Uterus (tissue), 4 donors: Measurements from ENCODE around the gene IL25. TPM values are rescaled to one million over a fixed set of nuclear protein-coding genes. Genes with fewer than 3 reads are reported as not detected.
A peak's percentile ranks its signal among the peaks of the same experiment; 100 is the strongest.
"Not testable (repeated sequence)": the region's sequence is repeated elsewhere in the genome, so short reads cannot be mapped to it uniquely, and the experiment has no call there.

ENCODE experiments used
- DNase-seq, 2 donors: peaks; one replicate each; pipeline ENCODE4 v3.0.0-alpha.2; 2019 to 2020
- H3K27ac ChIP-seq, 2 donors: fragments of 200-600 bp; sonication (generic); 1 replicate in 1 of 2; 2 replicates in 1 of 2; pipeline ENCODE4 v1.5.1; 2016 to 2018
- H3K27me3 ChIP-seq, 2 donors: fragments of 200-600 bp; sonication (generic); one replicate each; pipeline ENCODE4 v1.5.1; 2018 to 2019; ENCODE audit warnings: control low read depth in 1 of 2
- H3K36me3 ChIP-seq, 2 donors: fragments of 200-600 bp; sonication (generic); one replicate each; pipeline ENCODE4 v1.5.1; 2019; ENCODE audit warnings: control low read depth in 1 of 2
- H3K4me1 ChIP-seq, 2 donors: fragments of 200-600 bp; sonication (generic); one replicate each; pipeline ENCODE4 v1.5.1; 2018 to 2019; ENCODE audit warnings: control low read depth in 1 of 2
- H3K4me3 ChIP-seq, 2 donors: fragments of 200-600 bp; sonication (generic); 1 replicate in 1 of 2; 2 replicates in 1 of 2; pipeline ENCODE4 v1.5.1; 2018 to 2019; ENCODE audit warnings: mild to moderate bottlenecking in 1 of 2
- H3K9me3 ChIP-seq, 2 donors: fragments of 200-600 bp; sonication (generic); one replicate each; pipeline ENCODE4 v1.5.1; 2019; ENCODE audit warnings: control low read depth in 1 of 2
- POLR2A ChIP-seq, 2 donors: fragments of 450-650 bp; IDR thresholded peaks; one replicate each; pipeline ENCODE4 v1.6.1; 2016; ENCODE audit warnings: antibody characterized with exemption in 2 of 2, mild to moderate bottlenecking in 1 of 2, moderate library complexity in 1 of 2
- intact Hi-C: fragments of 100-400 bp; cut with DNase I; formaldehyde crosslinking; loops from one replicate; pipeline ENCODE4 v1.15.1; 2023; ENCODE audit warnings: low total_unique reads
- microRNA counts, 2 donors: library from miRNA; unstranded; fragments of <30 nt; microRNA quantifications; one replicate each; lab custom pipeline; 2016 to 2017
- microRNA-seq: library from miRNA; unstranded; fragments of <30 nt; microRNA quantifications from one replicate; pipeline ENCODE4, GENCODE V29; 2016; ENCODE audit warnings: borderline microRNAs expressed, borderline replicate concordance
- small RNA-seq: library from RNA; depleted of rRNA; stranded (forward); fragments of <200 nt; gene quantifications from one replicate; pipeline ENCODE3, GENCODE V24; 2016
- total RNA-seq, 4 donors: library from RNA; depleted of rRNA in 3 of 4; stranded (reverse); fragments of >200 nt in 3 of 4; gene quantifications; one replicate each; pipeline versions ENCODE4 v1.1.0 to v1.2.4, GENCODE V29; 2014 to 2023
- TF ChIP-seq, protein P1 (sequence below), 4 experiments: fragments of 200-600 bp in 2 of 4; fragments of 450-650 bp in 2 of 4; sonication (generic) in 2 of 4; IDR thresholded peaks; one replicate each; pipeline ENCODE4 v1.5.1; 2016 to 2019; ENCODE audit warnings: antibody characterized with exemption in 4 of 4, mild to moderate bottlenecking in 2 of 4, moderate library complexity in 1 of 4
- donor health status: DM: yes; HTN: yes; CAD: no.

Gene IL25
- total RNA-seq, 4 donors from 2014 or later: not detected

DNA sequence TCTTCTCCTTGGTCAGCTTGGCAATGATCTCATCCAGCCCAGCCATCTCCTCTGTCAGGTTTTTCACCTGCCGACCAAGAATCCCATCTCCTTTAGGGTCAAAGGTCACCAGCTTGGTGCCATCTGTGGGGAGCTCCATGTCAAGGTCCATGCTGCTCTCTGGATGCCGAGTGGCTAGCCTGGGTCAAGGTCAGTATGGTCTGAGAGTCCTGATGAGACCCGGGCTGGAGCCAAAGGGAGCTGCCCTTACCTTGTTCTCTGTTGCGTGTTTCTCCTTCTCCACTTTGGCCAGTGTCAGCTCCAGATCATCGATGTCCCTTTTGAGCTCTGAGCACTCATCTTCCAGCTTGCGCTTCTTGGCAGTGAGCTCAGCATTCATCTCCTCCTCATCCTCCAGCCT, 51.0 kb downstream of the IL25 start:
- no peak overlapping the region for H3K27ac ChIP-seq
- H3K4me3 ChIP-seq: no peak overlapping the region
- H3K4me1 ChIP-seq: no peaks in the 10 kb centered on the region
- TF ChIP-seq POLR2A (IDR thresholded peaks at IDR 0.05): no peak
- TF ChIP-seq, protein P1, sequence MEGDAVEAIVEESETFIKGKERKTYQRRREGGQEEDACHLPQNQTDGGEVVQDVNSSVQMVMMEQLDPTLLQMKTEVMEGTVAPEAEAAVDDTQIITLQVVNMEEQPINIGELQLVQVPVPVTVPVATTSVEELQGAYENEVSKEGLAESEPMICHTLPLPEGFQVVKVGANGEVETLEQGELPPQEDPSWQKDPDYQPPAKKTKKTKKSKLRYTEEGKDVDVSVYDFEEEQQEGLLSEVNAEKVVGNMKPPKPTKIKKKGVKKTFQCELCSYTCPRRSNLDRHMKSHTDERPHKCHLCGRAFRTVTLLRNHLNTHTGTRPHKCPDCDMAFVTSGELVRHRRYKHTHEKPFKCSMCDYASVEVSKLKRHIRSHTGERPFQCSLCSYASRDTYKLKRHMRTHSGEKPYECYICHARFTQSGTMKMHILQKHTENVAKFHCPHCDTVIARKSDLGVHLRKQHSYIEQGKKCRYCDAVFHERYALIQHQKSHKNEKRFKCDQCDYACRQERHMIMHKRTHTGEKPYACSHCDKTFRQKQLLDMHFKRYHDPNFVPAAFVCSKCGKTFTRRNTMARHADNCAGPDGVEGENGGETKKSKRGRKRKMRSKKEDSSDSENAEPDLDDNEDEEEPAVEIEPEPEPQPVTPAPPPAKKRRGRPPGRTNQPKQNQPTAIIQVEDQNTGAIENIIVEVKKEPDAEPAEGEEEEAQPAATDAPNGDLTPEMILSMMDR (IDR thresholded peaks at IDR 0.05): no peak
- no peaks in the 10 kb centered on the region for H3K36me3 ChIP-seq
- intact Hi-C loops: no loop called here
- H3K9me3 ChIP-seq: no peaks in the 10 kb centered on the region
- DNase-seq: no peak
- no peaks in the 10 kb centered on the region for H3K27me3 ChIP-seq

DNA sequence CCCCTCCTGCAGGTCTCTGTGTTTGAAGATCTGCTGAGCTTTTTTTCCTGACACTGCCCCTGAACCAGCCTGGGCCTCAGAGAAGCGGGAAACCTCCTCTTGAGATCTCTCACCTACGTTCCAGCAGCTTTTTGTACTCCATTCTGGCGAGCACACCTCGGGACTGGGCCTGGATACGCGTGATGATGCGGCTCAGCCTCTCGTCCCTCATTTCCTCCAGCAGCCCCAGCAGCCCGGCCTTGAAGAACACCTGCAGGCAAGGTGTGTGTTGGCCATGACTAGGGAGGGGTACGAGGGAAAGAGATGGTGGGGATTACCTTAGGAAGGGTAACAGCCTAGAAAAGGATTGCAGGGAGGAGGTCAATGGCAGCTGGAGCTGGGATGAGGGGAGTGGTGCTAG, 52.6 kb downstream of the IL25 start:
- Histone ChIP-seq H3K4me1 (no peaks in the 10 kb centered on the region), H3K27ac (no peak overlapping the region), H3K4me3 (no peak overlapping the region), H3K27me3 (no peaks in the 10 kb centered on the region), H3K36me3 (no peaks in the 10 kb centered on the region), H3K9me3 (no peaks in the 10 kb centered on the region)
- TF ChIP-seq, protein P1 (IDR thresholded peaks at IDR 0.05): no peak
- TF ChIP-seq POLR2A (IDR thresholded peaks at IDR 0.05): no peak
- intact Hi-C loops: no loop called here
- DNase-seq: no peak

DNA sequence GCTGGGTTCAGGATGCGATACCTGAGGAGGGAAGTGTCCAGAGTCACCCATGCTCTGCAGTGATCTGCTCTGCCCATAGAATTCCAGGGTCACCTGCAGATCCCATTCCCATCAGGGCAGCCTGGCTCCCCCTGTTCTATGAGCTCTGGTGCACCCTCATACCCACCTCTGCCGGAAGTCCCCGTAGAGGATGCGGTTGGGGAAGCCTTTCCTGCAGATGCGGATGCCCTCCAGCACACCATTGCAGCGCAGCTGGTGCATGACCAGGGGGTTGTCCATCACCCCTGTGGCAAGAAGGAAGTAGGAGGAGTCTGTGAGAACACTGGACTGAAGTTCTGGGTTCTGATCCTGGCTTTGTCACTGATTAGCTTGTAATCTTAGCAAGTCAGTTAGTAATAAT, 53.2 kb downstream of the IL25 start:
- H3K36me3 ChIP-seq, DNase-seq, H3K9me3 ChIP-seq, intact Hi-C loops, H3K27me3 ChIP-seq, H3K27ac ChIP-seq, H3K4me1 ChIP-seq, H3K4me3 ChIP-seq: not testable (repeated sequence)

MicroRNAs encoded within 50 kb of the gene (microRNA counts, 767-probe panel; counts per million panel counts)
- microRNA hsa-miR-208a (lab: Ali Mortazavi, UCI) (0 to 1,464 counts per million in 2 donors), microRNA hsa-miR-208b (lab: Ali Mortazavi, UCI) (0 counts per million in 2 donors)

Small RNA genes lying within 50 kb of the gene (microRNA-seq; reads per million reads assigned to microRNA genes)
- 2.5 reads per million for gene MIR208A
- 15.7 reads per million, percentile 27 among the genes with 10 or more reads in this experiment for gene MIR208B

Small RNA genes lying within 50 kb of the gene (small RNA-seq; reads per million reads assigned to genes)
- gene MIR208A (not detected), gene MIR208B (not detected)

Other genes starting within 250 kb of the IL25 start
- 100 to 1,000 TPM in 1 of 4 donors, 10 to 100 TPM in 3; 15.9 to 152 (median 49.3) TPM for gene SLC7A8, start 189.1 kb upstream of the IL25 start, total RNA-seq
- gene RNF212B, start 134.9 kb upstream of the IL25 start, total RNA-seq: not detected
- gene HOMEZ, start 86.7 kb upstream of the IL25 start, total RNA-seq: 10 to 100 TPM in 2 of 4 donors, 1 to 10 TPM in 2; 5.1 to 26.2 (median 11.4) TPM
- gene PPP1R3E, start 70.0 kb upstream of the IL25 start, total RNA-seq: 10 to 100 TPM in 1 of 4 donors, 1 to 10 TPM in 2, under 1 TPM in 1; 0.88 to 23.5 (median 6.5) TPM
- gene BCL2L2, start 66.0 kb upstream of the IL25 start, total RNA-seq: 10 to 100 TPM; 16.7 to 57.6 (median 21.4) TPM
- gene PABPN1, start 51.4 kb upstream of the IL25 start, total RNA-seq: 100 to 1,000 TPM in 1 of 4 donors, 10 to 100 TPM in 2, 1 to 10 TPM in 1; 8.5 to 174 (median 49.4) TPM
- gene SLC22A17, start 19.9 kb upstream of the IL25 start, total RNA-seq: 10 to 100 TPM; 30.6 to 49.4 (median 41.7) TPM
- 10 to 100 TPM in 3 of 4 donors, 1 to 10 TPM in 1; 4.1 to 42.4 (median 21.7) TPM for gene EFS, start 7.6 kb upstream of the IL25 start, total RNA-seq
- 10 to 100 TPM in 1 of 4 donors, 1 to 10 TPM in 2, not detected in 1; 1.3 to 14.9 (median 6.5) TPM for gene CMTM5, start 4.2 kb downstream of the IL25 start, total RNA-seq
- gene MYH6, start 35.5 kb downstream of the IL25 start, total RNA-seq: under 1 TPM in 1 of 4 donors, not detected in 3; 0.07 TPM
- gene MYH7, start 62.9 kb downstream of the IL25 start, total RNA-seq: 1 to 10 TPM in 1 of 4 donors, not detected in 3; 1.6 TPM
- 10 to 100 TPM; 14.3 to 53.5 (median 38.9) TPM for gene NGDN, start 96.9 kb downstream of the IL25 start, total RNA-seq
- gene ZFHX2, start 179.0 kb downstream of the IL25 start, total RNA-seq: 1 to 10 TPM in 1 of 4 donors, under 1 TPM in 1, not detected in 2; 0.35 to 1.7 TPM
- gene THTPA, start 183.5 kb downstream of the IL25 start, total RNA-seq: 10 to 100 TPM in 3 of 4 donors, 1 to 10 TPM in 1; 6.4 to 16.8 (median 15.2) TPM
- gene AP1G2, start 195.0 kb downstream of the IL25 start, total RNA-seq: 10 to 100 TPM; 38.9 to 98.8 (median 68.8) TPM
- gene JPH4, start 206.0 kb downstream of the IL25 start, total RNA-seq: 10 to 100 TPM in 2 of 4 donors, 1 to 10 TPM in 2; 2.4 to 49.2 (median 19.9) TPM